HG03159 (cell line): ENCODE results near the gene OR6C65.
A peak's percentile ranks its signal among the peaks of the same experiment; 100 is the strongest.
"Not testable (repeated sequence)": the region's sequence is repeated elsewhere in the genome, so short reads cannot be mapped to it uniquely, and the experiment has no call there.

Source experiments
- ATAC-seq: cut with Tn5 transposase; IDR thresholded peaks from one replicate; pipeline ENCODE4 v1.9.1; 2021; ENCODE audit warnings: mild to moderate bottlenecking, moderate library complexity; ENCODE audit not compliant: unreplicated experiment

OR6C65 gene

DNA sequence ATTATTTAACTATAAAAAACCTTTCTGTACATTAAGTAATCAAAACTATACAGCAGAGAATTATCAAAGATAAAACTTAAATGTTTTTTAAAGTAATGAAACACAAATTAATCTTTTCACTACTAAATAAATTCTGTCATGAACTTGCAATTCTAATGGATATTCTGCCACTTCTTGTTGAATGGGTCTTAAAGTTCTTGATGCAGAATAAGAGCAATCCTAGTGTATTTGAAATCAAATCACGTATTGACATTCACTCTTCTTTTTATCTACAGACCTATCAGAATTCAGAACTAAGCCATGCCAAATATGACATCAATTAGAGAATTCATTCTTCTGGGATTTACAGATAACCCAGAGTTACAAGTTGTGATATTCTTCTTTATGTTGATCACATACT, at the start of gene OR6C65:
Gene OR6C65 (plus strand): TSS at position 301 of the 400 bp plus-strand sequence. CDS start 0 bp downstream, at position 301.
- ATAC-seq = no peak

DNA sequence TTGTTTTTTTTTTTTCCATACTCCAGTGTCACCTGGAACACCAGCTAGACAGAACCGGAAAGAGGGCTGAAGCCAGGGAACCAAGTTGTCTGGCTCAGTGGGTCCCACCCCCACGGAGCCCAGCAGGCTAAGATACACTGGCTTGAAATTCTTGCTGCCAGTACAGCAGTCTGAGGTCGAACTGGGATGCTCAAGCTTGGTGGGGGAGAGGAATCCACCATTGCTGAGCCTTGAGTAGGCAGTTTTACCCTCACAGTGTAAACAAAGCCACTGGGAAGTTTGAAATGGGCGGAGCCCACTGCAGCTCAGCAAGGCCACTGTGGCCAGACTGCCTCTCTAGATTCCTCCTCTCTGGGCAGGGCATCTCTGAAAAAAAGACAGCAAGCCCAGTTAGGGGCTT, 45.0 kb upstream of the OR6C65 start:
- ATAC-seq = not testable (repeated sequence)

DNA sequence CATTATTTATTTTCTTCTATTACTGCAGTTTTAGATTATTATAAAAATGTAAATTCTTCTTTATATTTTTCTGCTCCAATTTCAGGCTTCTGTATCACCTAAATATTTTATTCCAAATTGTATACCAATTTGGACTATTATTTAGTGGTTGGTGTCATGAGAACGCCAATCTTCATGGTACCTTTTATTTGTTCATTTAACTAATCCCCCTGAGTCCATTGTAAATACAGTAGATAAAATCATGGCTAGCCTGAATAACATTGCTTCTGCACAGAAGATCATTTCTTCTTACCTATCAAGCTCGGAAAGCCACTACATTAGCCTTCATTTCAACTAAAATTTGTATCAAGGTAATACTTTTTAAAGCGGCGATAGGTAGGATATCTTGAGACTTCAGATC, 37.7 kb upstream of the OR6C65 start, which contains the start of gene OR6C75:
Gene OR6C75 (plus strand): TSS at position 301 of the 400 bp plus-strand sequence. CDS start 2,136 bp downstream, outside the sequence.
- ATAC-seq = no peak

DNA sequence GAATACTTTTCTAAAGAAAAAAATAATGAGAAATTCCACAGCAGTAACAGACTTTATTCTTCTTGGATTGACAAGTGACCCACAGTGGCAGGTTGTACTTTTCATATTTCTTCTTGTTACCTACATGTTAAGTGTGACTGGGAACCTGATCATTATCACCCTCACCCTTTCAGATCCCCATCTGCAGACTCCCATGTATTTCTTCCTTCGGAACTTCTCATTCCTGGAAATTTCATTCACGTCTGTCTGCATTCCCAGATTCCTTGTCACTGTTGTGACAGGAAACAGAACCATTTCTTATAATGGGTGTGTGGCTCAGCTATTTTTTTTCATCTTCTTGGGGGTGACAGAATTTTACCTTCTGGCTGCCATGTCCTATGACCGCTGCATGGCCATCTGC, 35.2 kb upstream of the OR6C65 start:
- no peak for ATAC-seq

DNA sequence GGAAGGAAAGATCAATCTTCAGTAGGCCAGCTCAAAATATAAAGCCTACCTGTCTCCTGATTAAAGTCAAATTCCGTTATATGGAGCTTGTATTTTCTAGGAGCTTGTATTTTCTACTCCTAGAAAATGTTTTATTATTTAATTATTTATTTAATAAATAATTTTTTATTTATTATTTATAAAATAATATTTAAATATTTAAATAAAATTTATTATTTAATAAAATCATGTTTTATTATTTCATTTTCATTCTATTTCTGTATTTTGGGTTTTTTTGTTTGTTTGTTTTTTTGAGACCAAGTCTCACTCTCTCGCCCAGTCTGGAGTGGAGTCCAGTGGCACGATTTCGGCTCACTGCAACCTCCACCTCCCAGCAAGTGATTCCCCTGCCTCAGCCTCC, 27.8 kb upstream of the OR6C65 start:
- no peak for ATAC-seq

DNA sequence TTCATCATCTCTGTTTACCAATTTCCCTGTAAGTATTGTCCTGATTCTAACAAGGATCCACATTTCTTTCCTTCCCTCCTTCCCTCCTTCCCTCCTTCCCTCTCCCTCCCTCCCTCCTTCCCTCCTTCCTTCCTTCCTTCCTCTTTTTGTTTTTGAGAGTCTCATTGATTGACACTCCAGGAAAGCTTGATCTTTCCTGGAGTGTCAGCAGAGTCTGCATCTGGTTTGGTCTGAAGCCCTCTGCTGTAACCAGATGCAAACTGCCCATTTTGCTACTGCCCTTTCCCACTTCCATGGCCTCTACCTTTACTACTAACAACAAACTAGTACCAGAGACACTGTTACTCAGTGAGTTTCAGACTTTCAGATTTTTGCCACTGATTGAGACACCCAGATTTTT, 14.4 kb upstream of the OR6C65 start:
- no peak for ATAC-seq

DNA sequence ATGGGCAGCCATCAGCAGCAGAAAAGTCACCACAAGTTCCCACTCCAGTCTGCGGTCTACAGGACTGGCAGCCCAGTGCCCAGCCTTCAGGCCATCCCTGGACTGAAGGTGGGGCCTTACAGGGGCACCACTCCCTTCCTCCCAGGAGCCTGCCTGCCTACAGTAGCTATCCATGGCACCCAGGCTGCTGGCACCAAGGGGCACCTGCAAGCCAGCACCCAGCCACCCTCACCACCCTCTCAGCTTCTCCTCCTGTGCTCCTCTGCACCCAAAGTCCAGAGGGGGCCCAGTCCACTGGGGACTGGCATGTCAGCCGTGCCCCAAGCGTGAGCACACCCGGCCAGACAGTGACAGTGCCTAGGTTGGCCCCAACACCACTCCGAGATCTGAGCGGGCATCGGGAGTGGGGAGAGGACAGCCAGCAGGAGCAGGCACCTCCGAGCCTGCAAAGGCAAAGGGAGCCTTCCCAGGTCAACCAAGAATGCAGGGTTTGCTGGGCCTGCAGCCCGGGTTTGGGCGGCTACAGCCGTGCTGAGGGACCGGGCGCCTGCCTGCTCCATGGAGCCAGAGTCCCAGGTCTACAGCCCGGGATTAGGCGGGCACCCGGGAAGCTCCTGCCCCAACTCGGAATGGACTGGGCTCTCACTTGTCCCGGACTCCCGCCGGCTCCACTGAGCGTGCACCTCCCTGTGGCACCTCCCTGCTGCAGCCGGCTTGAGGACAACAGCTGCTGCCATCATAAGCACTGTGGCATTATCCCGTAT, 8.1 kb upstream of the OR6C65 start:
- ATAC-seq = no peak

DNA sequence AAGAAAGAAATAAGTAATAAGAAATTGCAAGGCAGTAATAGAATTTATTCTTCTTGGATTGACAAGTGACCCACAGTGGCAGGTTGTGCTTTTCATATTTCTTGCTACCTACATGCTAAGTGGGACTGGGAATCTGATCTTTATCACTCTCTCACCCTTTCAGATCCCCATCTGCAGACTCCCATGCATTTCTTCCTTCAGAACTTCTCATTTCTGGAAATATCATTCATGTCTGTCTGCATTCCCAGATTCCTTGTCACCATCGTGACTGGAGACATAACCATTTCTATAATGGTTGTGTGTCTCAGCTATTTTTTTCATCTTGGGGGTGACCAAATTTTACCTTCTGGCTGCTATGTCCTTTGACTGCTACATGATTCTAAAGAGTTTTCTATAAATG, 4.0 kb upstream of the OR6C65 start:
- ATAC-seq = no peak

DNA sequence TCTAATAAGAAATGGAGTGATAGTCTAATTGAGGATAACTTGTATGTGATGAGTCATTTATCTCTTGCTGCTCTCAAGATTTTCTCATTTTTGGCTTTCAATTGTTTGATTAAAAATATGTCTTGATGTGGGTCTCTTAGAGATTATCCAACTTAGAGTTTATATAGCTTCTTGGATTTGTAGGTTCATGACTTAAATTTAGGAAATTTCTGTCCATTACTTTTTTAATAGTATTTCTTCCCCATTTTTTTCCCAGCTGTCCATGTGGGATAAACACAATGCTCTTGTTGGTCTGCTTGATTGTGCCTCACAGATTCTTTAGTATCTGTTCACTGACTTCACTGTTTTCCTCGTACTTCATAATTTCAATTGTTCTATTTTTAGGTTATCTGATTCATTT, 7.5 kb downstream of the OR6C65 start:
- ATAC-seq = no peak

DNA sequence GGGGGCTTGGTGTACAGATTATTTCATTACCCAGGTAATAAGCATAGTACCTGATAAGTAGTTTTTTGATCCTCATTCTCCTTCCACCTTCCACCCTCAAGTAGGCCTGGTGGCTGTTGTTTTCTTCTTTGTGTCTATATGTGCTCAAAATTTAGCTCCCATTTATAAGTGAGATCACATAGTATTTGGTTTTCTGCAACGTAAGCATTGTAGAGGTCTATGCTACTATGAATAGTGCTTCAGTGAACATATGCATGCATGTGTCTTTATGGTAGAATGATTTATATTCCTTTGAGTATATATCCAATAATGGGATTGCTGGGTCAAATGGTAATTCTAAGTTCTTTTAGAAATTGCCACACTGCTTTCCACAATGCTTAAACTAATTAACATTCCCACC, 8.8 kb downstream of the OR6C65 start:
- not testable (repeated sequence) for ATAC-seq

DNA sequence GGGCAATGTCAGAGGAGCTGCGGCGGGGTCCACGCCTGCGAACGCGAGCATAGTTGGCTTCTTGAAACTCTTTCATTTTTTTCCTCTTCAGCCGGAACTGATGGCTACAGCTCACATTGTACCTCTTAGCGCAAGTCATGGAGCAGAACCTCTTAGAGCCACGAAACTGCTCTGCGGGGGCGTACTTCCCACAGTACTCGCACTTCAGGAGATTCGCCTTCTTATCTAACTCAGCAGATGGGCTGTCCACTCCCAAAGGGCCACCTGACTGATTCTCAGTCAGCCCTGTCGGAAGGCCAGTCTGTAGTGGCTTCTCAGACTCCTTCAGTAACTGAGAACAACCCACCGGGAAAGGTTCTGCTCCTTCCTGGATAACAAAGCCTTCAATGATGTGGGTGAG, 11.8 kb downstream of the OR6C65 start:
- ATAC-seq = not testable (repeated sequence)

DNA sequence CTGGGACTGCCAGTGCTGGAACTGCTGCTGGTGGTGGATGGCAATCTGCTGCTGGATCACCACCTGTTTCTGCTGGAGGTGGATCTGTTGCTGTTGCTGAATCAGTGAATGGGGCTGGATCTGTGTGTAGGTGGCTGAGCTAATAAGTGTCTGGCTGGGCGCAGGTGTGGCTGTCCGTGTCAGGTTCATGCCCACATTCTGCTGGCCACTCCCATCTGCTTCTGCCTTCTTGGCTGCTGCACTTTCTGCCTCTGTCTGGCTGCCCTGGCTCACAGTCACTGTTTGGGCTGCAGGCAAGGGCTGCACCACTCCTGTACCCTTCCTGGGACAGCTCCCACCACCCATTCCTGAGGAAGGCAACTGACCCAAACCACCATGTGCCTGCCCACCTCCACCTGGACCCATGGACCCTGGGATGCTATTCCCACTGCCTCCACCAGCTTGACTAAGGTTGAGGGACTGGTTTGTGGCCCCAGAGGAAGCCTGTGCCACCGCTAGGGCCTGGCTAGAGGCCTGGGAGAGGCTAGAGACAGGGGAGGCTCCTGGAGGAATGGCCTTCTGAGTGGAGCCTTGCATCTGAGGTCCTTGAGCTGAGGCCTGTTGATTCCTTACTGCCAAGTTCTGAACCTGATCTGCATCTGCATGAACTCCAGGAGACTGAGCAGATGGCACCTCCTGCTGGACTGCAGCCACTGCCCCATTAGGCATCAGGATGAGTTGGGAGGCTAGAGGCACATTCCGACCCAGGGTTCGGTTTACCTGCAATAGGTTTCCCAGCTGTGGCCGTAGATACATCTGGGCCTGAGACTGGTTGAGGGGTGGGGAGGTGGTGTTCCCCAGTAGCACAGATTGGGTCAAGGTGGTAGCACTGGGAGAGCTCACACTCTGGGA, 13.4 kb downstream of the OR6C65 start:
- not testable (repeated sequence) for ATAC-seq

DNA sequence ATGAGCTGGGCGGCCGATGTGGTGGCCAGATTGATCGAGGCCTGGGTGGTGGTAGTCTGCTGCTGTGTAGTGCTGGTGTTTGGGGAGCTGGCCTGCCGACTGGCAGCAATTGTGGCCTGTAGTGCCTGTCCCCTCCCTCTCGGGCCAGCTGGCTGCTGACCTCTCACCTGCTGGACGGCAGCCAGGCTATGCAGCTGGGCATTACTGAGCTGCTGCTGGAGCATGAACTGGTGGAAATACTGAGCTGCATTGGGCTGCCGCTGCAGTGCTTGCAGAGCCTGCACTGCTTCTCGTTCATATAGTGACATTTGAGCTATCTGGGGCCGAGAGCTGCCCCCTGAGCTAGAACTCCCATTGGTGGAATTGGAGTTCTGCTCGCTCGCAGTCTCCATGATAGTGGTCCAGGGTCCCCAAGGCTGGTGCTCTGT, 14.1 kb downstream of the OR6C65 start:
- not testable (repeated sequence) for ATAC-seq

DNA sequence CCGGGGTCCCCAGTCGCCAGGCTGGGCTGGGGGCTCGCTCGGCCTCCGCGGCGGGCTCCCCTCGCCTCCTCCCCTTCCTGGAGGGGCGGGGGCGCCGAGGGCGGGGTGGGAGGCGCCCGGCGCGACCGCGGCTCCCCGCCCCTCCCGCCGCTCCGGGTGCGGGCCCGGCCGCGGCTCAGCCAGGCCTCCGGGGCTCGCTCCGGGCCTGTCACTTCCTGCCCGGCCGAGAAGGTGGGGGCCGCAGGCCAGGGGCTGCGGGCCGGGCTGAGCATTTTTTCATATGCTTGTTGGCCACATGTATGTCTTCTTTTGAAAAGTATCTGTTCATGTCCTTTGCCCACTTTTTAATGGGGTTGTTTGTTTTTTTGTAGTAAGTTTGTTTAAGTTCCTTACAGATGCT, 14.6 kb downstream of the OR6C65 start:
- peak; percentile 53 for ATAC-seq

DNA sequence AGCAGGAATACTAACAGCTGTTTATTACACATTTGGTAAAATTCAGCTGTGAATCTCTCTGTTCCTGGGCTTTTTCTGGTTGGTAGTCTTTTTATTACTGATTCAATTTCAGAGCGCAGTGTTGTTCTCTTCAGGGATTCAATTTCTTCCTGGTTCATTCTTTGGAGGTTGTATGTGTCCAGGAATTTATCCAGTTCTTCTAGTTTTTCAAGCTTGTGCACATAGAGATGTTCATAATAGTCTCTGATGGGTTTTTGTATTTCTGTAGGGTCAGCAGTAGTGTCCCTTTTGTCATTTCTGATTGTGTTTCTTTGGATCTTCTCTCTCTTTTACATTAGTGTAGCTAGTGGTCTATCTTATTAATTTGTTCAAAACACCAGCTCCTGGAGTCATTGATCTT, 16.6 kb downstream of the OR6C65 start:
- no peak for ATAC-seq

DNA sequence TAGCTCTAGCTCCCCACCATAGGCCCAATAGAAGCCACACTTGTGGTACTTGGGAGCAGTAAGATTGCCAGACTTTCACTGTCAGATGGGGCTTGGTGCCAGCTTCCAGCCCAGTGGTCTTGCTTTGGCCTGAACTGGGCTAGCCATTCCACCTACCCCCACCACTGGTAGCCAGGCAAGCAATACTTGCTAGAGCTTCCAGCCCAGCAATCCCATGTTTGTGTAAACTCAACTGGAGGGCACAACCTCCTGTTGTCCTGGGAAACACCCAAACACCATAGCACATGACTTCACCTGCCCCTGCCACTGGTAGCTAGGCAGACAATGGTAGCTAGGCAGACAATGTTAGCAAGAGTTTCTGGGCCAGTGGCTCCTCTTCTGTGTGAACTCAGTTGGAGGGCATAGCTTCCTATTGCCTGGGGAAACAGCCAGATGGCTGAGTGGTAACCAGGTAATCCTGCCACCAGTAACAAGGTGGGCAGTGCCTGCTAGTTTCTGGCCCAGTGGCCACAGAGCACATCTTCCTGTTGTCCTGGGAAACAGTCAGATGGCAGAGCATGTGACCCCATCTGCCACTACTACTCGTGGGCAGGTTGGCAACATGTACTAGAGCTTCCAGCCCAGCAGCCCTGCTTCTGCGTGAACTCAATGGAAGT, 20.1 kb downstream of the OR6C65 start:
- ATAC-seq = no peak

DNA sequence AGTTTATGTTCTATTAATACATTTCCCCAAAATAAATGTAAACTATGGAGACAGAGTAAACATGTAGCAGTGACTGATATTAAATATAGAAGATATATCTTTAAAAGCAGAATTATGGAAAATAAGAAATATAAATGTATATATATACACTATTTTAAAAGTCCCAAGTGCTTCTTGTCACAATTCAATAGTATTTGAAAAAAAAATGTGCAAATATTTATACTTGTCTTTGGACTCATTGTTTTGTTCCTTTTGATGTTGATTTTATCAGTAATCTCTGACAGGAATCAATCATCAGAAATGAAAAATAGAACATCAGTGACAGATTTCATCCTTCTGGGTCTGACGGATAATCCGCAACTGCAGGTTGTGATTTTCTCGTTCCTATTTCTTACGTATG, 25.6 kb downstream of the OR6C65 start, which contains the start of gene OR6C76:
Gene OR6C76 (plus strand): TSS at position 301 of the 400 bp plus-strand sequence. CDS start 0 bp downstream, at position 301.
- ATAC-seq = no peak

DNA sequence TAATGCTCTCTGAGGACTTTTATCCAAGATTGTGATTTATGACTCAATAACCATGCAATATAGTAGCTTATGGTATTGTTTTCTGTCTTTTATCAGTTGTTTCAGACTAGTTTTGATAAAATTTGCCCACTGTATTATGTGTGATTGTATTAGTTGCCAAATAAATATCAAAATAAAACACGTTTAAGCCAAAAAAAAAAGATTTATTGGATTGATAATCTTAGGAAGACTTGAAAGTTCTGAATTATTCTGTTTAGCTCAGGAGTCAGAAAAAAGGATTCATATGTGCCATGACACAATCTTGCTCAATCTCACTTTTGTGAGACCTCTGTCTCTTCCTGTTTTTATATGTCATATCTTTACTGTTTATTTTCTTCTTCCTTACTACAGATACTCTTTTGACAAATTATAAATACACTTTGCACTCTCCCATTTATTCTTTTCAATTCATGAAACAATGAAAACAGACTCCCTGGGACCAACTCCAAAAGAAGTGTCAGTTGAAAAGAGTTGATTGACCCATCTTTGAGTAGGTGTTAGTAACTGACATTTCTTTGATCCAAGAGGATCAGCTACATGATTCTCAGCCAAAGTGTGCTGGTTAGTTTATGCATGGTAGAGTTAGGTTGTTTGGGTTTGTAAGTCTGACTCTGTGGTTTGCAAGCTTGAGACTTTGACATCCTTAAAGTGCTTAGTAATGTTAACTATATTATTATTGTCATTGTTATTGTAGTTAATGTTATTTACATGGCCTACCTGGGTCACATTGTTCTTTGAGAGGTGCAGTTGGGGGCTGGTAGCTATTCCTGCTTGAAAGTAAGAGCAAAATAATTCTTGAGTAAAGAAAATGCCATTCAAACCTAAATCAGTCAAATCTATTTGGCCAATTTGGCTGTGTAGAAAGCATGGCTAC, 28.3 kb downstream of the OR6C65 start:
- no peak for ATAC-seq

DNA sequence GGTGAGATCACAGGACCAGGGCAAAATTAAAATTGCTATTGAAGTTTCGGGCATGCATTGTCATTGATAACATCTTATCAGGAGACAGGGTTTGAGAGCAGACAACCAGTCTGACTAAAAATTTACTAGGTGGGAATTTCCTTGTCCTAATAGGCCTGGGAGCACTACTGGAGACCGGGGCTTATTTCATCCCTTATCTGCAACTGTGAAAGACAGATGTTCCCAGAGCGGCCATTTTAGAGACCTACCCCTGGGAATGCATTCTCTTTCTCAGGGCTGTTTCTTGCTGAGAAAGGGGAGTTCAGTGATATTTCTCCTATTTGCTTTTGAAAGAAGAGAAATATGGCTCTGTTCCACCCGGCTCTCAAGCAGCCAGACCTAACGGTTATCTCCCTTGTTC, 40.9 kb downstream of the OR6C65 start:
- not testable (repeated sequence) for ATAC-seq

DNA sequence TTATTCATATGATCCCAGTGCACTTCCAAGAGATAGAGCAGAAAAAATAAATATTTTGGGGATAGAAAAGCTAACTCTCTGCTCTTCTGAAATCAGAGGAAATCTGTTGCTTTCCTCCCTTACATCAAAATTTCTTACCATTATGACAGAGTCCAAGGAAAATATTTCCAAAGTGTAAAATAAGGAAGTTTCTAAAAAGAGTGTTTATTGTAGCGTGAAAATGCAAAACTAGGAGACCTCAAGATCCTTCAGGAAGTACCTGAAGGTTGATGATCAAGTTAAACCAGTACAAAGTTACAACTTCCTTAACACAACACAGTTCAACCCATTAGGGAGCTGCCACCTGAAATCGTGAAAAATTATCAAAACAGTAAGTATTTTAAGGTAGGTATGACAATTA, 43.4 kb downstream of the OR6C65 start, which contains the start of gene OR6C2:
Gene OR6C2 (plus strand): TSS at position 301 of the 400 bp plus-strand sequence. CDS start 8,138 bp downstream, outside the sequence.
- ATAC-seq = no peak
